GM04503 (cell line): ENCODE measurements around the gene ALK.

Experiments used
- DNase-seq: peaks from one replicate; pipeline ENCODE4 v3.0.0-alpha.2; 2012; ENCODE audit warnings: low read depth

The ALK gene

GRCh38 chr2:29573612-29574011 lies 347.8 kb downstream of the ALK start:
- DNase-seq: no peak

- no peak for DNase-seq
Measured at GRCh38 chr2:29573147-29573546, 348.2 kb downstream of the ALK start.

- DNase-seq: no peak
Measured at GRCh38 chr2:29570539-29570938, 350.8 kb downstream of the ALK start.

- no peak for DNase-seq
Measured at GRCh38 chr2:29567906-29568520, 353.4 kb downstream of the ALK start.

GRCh38 chr2:29563697-29564096 lies 357.7 kb downstream of the ALK start:
- DNase-seq: no peak

- DNase-seq: no peak
Measured at GRCh38 chr2:29562896-29563295, 358.5 kb downstream of the ALK start.

- DNase-seq: no peak
Measured at GRCh38 chr2:29562319-29562718, 359.1 kb downstream of the ALK start.

GRCh38 chr2:29561628-29562027 lies 359.8 kb downstream of the ALK start:
- no peak for DNase-seq

- no peak for DNase-seq
Measured at GRCh38 chr2:29561181-29561580, 360.2 kb downstream of the ALK start.

GRCh38 chr2:29560566-29560965 lies 360.8 kb downstream of the ALK start:
- DNase-seq: no peak

GRCh38 chr2:29560030-29560429 lies 361.4 kb downstream of the ALK start:
- no peak for DNase-seq

- DNase-seq: no peak
Measured at GRCh38 chr2:29559578-29559977, 361.8 kb downstream of the ALK start.

- DNase-seq: no peak
Measured at GRCh38 chr2:29558097-29558496, 363.3 kb downstream of the ALK start.

GRCh38 chr2:29557268-29557667 lies 364.1 kb downstream of the ALK start:
- no peak for DNase-seq

GRCh38 chr2:29549069-29549380 lies 372.4 kb downstream of the ALK start:
- DNase-seq: no peak

GRCh38 chr2:29544917-29545316 lies 376.5 kb downstream of the ALK start:
- no peak for DNase-seq

- DNase-seq: no peak
Measured at GRCh38 chr2:29544031-29544430, 377.4 kb downstream of the ALK start.

- DNase-seq: no peak
Measured at GRCh38 chr2:29535188-29535587, 386.2 kb downstream of the ALK start.

GRCh38 chr2:29532436-29532835 lies 388.9 kb downstream of the ALK start:
- DNase-seq: no peak

- no peak for DNase-seq
Measured at GRCh38 chr2:29531626-29532025, 389.8 kb downstream of the ALK start.

GRCh38 chr2:29530281-29530680 lies 391.1 kb downstream of the ALK start:
- no peak for DNase-seq

GRCh38 chr2:29528891-29529520 lies 392.4 kb downstream of the ALK start:
- DNase-seq: peak; percentile 41

- no peak for DNase-seq
Measured at GRCh38 chr2:29528371-29528770, 393.0 kb downstream of the ALK start.

GRCh38 chr2:29527947-29528346 lies 393.4 kb downstream of the ALK start:
- DNase-seq: no peak
